ENCODE results near the gene OXCT1. TPM values are rescaled to one million over a fixed set of nuclear protein-coding genes. Genes with fewer than 3 reads are reported as not detected.

The OXCT1 gene
- 48.7 and 57.8 TPM in 2 replicates for total RNA-seq

GRCh38 chr5:41869724-41870626, at the start of gene OXCT1:
Gene OXCT1 (minus strand): TSS chr5:41870425. CDS start chr5:41870358, 67 bp downstream.

DNA sequence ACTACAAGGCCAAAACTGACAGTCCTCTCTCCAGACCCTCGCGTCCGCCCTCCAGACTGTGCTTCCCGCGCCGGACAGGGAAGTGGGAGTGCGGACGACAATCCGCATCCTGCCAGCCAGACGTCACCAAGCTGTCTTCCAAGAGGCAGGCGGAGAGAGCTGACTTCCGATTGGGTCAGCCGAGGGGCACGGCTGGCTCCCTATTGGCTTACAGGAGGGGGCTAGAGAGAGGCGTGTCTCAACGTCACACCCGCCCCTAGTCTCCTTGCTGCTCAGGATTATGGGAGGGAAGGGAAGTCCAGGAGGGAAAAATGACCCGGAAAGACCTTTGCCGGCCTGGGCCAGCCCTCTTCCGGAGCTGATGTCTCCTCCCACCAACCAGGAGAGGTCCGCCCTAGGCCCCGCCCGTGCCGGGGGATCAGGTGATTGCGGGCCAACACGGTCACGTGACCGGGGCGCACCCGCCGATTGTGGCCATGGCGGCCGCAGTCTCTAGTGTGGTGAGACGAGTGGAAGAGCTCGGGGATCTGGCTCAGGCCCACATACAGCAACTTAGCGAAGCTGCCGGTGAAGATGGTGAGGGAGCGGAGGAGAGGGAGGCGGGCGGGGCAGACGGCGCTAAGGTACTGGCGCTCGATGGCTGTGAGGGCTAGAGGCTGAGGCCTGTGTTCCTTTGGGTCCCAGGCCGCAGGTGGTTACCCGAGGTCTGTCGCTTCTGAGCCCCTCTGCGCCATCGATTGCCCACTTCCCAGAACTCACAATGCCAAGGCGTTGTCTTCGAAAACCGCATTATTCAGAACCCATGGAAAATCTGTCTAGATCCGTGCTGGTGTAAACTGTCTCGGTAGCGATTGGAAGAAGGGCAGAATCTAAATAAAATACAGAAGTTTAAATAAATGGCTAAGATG, 33.9 kb upstream of the OXCT1 start, which contains the start of gene RIMOC1:
Gene RIMOC1, plus strand, starts transcription at position 453 of the 908 bp plus-strand sequence. Its CDS starts 24 bp downstream, at position 477.

Other genes starting within 250 kb of the OXCT1 start
- gene RIMOC1, start 33.9 kb upstream of the OXCT1 start, total RNA-seq, result 27.4 and 37.3 TPM in 2 replicates
- gene FBXO4, start 54.9 kb upstream of the OXCT1 start, total RNA-seq, result 8.8 and 9.4 TPM in 2 replicates

Measured in thoracic aorta endothelial cell (primary cell).